ENCODE data around the gene TBX18.

DNA sequence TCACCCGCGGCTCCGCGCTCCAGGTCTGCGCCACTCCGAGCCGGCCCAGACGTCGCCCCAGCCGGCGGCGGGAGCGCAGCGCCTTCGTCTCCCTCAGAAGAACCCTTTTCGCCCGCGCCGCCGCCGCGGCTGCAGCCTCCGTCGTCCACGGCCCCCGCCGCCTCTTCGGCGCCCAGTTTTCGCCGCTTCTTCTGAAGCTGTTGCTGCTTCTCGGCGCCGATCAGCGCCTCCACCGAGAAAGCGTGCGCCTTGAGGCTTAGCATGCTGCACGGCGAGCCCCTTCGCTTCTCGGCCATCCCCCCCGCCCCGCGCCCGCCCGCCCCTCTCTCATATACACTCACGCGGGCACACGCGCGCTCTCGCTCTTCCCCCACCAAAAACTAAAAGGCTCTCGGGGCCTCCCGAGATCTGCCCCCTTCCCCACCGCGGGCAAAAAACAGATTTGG lies 489 bp downstream of the TBX18 start:
- no peak for TF ChIP-seq YY1 (IDR thresholded peaks at IDR 0.05; ENCODE audit: insufficient read depth, insufficient read length)
- no peak for TF ChIP-seq ZNF274 (IDR thresholded peaks at IDR 0.05; ENCODE audit: low read depth, low read length)
- no peak for TF ChIP-seq SUZ12 (IDR thresholded peaks at IDR 0.05; ENCODE audit: extremely low read depth, insufficient read depth, insufficient read length)
